Keratinocyte (primary cell): Measurements from ENCODE around the gene LAMA2.

ENCODE experiments used
- CTCF ChIP-seq, 3 experiments: IDR thresholded peaks in 1 of 3; conservative IDR thresholded peaks in 1 of 3; optimal IDR thresholded peaks in 1 of 3; 2 replicates in 2 of 3; 3 replicates in 1 of 3; pipeline versions ENCODE3 to v1.5.1; 2011; ENCODE audit warnings: low read length in 3 of 3, mild to moderate bottlenecking in 3 of 3, moderate library complexity in 2 of 3, control low read depth in 1 of 3, inconsistent platforms in 1 of 3; ENCODE audit not compliant: insufficient read depth in 2 of 3; ENCODE audit errors: extremely low read depth in 1 of 3
- EZH2 ChIP-seq: IDR thresholded peaks from one replicate; pipeline ENCODE4 v1.6.1; 2012; ENCODE audit warnings: inconsistent platforms, mild to moderate bottlenecking, low read length, moderate library complexity

GRCh38 chr6:129491436-129491835, 608.5 kb downstream of the LAMA2 start:
- no peak for TF ChIP-seq CTCF (optimal IDR thresholded peaks at IDR 0.05 in 1 of 3, IDR thresholded peaks at IDR 0.05 in 1 of 3, conservative IDR thresholded peaks at IDR 0.05 in 1 of 3; ENCODE audit: extremely low read depth in 1 of 3, insufficient read depth in 2 of 3, low read length in 3 of 3)
- TF ChIP-seq EZH2, result no peak
